GM19468 (cell line): ENCODE results near the gene CYSRT1.

Source experiments
- ATAC-seq: cut with Tn5 transposase; IDR thresholded peaks from one replicate; pipeline ENCODE4 v1.9.1; 2021; ENCODE audit warnings: mild to moderate bottlenecking, moderate library complexity, moderate number of reproducible peaks; ENCODE audit not compliant: unreplicated experiment; ENCODE audit errors: extremely low read depth

The CYSRT1 gene

GRCh38 chr9:137222190-137223077 lies 2.5 kb upstream of the CYSRT1 start, which contains the start of gene RNF208:
RNF208 (minus strand) TSS chr9:137222240; CDS start chr9:137221212, 1,028 bp downstream.
- ATAC-seq, result no peak

- ATAC-seq, result peak; percentile 66
These were observed 1.6 kb upstream of the CYSRT1 start for GRCh38 chr9:137223078-137223970.

GRCh38 chr9:137225699-137226331 lies 841 bp downstream of the CYSRT1 start:
- ATAC-seq, result no peak

- ATAC-seq, result no peak
These were observed 1.5 kb downstream of the CYSRT1 start for GRCh38 chr9:137226338-137227053.

- ATAC-seq, result no peak
These were observed 2.3 kb downstream of the CYSRT1 start, which contains the start of gene RNF224 for GRCh38 chr9:137227054-137227852. RNF224 (plus strand) TSS chr9:137227502; CDS start chr9:137228336, 834 bp downstream.

DNA sequence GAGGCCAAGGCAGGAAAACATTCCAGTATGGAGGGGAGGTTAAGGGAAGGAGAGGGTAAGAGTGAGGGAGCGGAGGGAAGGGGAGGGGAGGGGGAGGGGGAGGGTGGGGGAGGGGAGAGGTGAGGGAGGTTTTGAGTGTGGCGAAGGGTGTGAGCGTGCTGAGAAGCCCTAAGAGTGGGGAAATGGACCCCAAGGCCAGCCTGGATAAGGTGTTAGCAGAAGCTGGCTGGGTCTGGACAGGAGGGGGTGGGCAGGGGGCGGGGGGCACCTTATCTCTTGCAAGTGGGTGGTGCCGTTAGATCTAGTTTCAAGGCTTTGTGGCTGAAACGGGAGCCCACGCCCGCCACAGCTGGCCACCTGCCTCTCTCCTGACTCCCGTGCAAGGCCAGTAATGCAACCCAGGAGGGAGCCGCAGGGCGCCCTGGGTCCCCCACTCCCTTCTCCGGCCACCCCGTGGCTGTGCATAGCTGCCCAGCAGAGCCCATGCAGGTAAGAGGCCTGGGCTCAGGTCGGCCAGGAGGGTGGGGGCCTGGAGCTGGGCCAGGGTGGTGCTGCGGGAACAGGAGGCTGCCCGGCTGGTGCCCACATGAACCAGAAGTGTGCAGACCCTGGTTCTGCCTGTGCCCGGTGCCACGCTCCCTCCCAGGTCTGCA lies 3.0 kb downstream of the CYSRT1 start:
- no peak for ATAC-seq

DNA sequence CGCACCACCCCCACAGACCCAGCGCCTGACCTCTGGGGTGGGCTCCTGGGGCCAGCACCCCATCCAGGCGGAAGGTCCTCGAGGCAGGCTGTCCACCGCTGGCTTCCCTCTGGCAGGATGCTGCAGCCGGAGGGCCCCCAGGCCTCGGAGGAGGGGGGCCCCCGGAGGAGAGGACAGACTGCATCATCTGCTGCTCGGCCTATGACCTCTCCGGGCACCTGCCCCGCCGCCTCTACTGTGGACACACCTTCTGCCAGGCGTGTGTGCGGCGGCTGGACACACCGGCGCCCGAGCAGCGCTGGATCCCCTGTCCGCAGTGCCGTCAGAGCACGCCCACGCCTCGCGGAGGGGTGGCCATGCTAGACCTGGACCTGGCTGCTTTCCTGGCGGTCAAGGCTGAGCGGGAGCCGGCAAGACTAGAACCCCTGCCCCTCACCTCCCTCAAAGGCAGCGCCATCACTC lies 3.6 kb downstream of the CYSRT1 start:
- ATAC-seq, result no peak

- no peak for ATAC-seq
These were observed 4.3 kb downstream of the CYSRT1 start for GRCh38 chr9:137228968-137229896.

DNA sequence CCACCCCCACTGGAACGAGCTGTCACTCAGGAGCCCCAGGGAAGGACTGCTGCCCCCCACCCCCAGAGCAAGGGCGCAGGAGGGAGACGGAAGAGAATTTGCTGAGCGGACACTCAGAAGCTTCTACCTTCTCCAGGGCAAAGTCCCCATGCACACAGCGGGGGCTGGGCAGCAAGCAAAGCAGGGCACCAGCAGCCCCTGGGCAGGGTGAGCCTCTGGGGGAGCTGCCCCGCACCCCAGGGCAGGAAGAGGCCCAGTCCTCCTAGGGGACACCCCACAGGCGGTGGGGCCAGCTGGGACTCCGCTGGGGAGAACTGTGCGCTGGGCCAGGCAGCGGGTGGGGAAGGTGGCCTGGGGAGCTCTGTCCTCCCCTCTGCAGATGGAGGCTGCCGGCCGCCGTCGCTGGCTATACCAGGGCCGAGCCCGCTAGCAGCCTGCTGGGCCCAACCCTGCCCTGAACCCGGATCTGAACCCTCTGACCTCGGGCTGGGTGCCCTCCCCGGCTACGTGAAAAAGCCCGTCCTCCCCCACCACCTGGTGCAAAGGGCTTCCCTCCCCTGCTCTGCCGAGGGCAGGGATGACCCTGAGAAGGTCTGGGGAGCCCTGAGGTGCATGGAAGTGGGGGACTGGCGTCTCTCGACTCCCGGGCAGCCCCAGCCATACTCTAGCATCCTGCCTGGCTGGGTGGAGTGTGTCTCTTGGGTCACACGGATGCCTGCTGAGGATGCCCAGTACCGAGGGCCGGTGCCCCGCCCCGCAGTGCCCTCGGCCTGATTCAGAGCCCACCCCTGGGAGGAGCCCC lies 5.1 kb downstream of the CYSRT1 start:
- ATAC-seq, result no peak

DNA sequence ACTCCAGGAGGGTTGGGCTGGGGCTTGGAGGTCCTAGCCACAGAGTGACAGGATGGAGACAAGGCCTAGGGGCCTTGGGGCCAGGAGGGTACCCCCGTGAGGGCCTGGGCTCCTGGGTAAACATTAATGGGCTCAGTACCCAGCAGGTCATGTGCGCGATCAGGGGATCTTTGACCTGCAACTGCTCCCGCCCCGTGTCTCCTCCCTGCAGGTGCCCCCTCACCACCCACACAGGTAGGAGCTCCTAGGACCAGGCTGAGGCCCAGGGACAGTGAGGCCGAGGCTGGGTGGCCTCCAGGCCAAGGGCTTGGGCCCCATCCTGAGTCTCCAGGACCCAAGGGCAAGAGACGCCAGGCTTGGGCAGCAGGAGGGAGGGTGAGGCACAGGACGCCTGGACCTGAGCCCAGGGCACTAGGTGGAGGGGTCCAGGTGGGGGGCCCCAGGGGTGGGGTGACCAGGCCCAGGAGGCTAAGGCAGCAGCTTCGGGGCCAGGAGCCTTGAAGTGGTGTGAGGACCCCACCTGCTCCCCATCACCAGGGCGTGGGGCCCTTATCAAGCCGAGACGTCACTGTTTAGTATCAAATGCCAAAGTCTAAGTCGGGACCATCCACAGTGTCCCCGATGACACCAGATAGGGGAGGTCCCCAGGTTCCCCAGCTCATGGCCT lies 5.9 kb downstream of the CYSRT1 start, which contains the start of gene SLC34A3:
Gene SLC34A3, plus strand, starts transcription at position 197 of the 667 bp plus-strand sequence. CDS start 802 bp downstream, outside the sequence.
- no peak for ATAC-seq

GRCh38 chr9:137231372-137232039 lies 6.5 kb downstream of the CYSRT1 start:
- no peak for ATAC-seq

DNA sequence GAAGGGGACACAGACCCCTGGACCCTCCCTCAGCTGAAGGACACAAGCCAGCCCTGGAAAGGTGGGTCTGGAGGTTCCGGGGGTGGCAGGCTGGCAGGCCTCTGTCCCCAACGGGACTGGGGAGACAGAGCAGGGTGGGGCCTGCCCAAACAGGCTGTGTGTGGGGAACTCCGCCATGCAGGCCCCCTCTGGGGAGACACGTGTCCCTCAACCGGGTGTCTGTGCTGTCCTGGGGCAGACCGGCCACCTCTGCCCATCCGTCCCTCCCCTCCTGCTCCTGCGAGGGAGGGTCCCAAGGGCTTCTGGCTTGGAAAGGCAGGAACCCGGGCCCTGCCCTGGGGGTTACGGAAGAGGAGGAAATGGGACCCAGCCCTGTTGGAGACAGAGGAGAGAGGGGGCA lies 7.1 kb downstream of the CYSRT1 start:
- no peak for ATAC-seq

GRCh38 chr9:137232510-137232909 lies 7.5 kb downstream of the CYSRT1 start:
- no peak for ATAC-seq

DNA sequence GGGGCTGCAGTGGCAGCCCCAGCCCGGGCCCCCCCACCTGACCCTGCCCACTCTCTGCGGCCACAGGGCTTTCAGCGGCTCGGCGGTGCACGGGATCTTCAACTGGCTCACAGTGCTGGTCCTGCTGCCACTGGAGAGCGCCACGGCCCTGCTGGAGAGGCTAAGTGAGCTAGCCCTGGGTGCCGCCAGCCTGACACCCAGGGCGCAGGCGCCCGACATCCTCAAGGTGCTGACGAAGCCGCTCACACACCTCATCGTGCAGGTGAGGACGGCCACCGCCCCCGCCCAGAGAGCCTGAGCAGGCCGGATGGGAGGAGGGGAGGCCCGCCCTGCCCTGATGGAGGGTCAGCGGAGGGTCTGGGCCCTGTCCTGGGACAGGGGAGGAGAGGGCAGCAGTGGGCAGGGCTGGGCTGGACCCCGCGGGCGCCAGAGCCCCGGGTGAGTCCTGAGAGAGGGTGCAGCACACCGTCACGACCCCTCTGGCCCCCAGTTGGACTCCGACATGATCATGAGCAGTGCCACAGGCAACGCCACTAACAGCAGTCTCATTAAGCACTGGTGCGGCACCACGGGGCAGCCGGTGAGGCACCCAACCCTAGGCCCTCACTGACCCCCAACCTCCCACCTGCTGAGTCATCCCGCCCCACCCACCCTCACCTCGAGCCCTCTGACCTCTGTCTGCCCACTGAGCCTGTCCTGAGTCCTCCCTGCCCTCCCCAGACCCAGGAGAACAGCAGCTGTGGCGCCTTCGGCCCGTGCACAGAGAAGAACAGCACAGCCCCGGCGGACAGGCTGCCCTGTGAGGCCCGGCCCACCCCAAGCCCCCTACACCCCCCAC lies 8.4 kb downstream of the CYSRT1 start:
- ATAC-seq, result no peak
